Myometrial cell (primary cell): Measurements from ENCODE around the gene CCDC91. TPM values are rescaled to one million over a fixed set of nuclear protein-coding genes. Genes with fewer than 3 reads are reported as not detected.

Experiments
- total RNA-seq: library from RNA; depleted of rRNA; stranded (reverse); fragments of >200 nt; gene quantifications from 2 replicates; pipeline ENCODE4 v1.2.3, GENCODE V29; 2015

The CCDC91 gene
- total RNA-seq: 8.5 and 8.9 TPM in 2 replicates

GRCh38 chr12:28190321-28191050 is at the start of gene CCDC91:
CCDC91 (plus strand) TSS chr12:28190456; CDS start chr12:28257216, 66,760 bp downstream.

Other genes starting within 250 kb of the CCDC91 start
- gene PTHLH, start 217.7 kb upstream of the CCDC91 start, total RNA-seq: not detected in 2 replicates